Measurements from ENCODE around the gene DENND5B. TPM values are rescaled to one million over a fixed set of nuclear protein-coding genes. Genes with fewer than 3 reads are reported as not detected.

Gene DENND5B
- 27.5 TPM for total RNA-seq
- polyA plus RNA-seq: 5.6 TPM

DNA sequence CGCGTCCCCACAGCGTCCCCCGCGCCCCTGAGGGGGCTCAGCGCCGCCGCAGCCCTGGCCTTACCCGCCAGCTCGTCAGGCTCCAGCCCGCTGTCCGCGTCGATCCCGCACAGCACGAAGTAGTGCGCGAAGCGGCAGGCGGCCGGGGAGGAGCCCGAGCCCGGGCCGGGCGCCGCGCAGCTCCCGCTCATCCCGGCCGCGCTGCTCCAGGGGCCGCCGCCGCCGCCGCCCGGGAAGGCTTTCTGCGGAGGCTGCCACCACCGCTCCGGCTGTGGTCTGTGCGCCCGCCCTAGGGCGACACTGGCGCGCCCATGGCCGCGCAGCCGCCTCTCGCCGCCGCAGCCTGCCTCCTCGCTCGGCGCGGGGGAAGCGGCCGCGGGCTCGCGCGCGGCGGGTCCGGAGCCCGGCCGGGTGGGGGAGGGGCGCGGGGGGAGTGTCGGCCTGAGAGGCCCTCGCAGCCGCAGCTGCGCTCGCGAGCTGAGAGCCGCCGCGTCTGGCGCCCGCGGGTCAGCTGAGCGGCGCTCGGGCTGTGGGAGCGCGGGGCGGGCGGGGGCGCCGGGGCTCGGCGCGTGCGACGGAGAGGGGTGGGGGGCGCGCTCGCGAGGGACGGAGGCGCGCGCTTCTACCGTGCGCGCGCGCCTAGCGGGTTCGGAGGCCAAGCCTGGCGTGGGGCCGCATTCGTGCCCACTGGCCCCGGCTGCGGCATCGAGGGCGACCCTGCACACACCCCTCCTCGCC, at the start of gene DENND5B:
DENND5B (minus strand) TSS at position 495 of the 738 bp plus-strand sequence; CDS start at position 191, 304 bp downstream.
- DNase-seq (ENCODE audit: extremely low spot score): peak; percentile 8
- peak within 1 kb of the TSS; percentile 96 for H3K4me3 ChIP-seq (ENCODE audit: low read depth, low read length)
- H3K4me1 ChIP-seq (ENCODE audit: insufficient read depth): no peaks in the 10 kb centered on the region
- H3K36me3 ChIP-seq (ENCODE audit: insufficient read depth): no peaks in the 10 kb centered on the region
- H3K27ac ChIP-seq (ENCODE audit: low read depth): peak within 1 kb of the TSS; percentile 94
- whole genome bisulfite sequencing: under 1% methylated on average over 115 of the region's 117 CpGs

DNA sequence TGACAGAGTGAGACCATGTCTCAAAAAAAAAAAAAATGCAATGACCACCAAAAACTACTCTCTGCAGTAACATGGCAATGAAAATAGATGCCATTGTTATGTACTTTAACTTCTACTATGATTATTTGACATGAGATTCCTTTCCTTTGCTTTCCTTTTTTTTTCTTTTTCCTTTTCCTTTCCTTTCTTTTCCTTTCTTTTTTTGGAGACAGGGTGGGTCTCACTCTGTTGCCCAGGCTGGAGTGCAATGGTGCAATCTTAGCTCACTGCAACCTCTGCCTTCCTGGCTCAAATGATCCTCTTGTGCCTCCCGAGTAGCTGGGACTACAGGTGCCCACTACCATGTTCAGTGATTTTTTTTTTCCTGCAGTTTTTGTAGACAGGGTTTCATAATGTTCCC, 43.7 kb upstream of the DENND5B start:
- DNase-seq (ENCODE audit: extremely low spot score): no peak
- WGBS: 89% methylated on average over 1 of the region's 1 CpG

DNA sequence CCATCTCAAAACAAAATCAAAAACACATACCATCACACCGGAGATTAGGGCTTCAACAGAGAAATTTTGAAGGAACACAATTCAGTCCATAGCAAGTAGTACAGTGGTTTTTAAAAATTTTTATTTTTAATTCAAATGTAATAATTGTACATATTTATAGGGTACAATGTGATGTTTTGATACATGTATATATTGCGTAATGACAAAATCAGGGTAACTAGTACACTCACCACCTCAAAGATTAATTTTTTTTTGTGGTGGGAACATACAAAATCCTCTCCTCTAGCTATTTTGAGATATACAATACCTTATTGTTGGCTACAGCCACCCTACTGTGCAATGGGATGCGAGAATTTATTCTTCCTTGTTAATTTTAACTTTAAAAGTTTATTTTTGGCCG, 42.5 kb upstream of the DENND5B start:
- Histone ChIP-seq H3K36me3 (ENCODE audit: insufficient read depth) (no peaks in the 10 kb centered on the region), H3K4me1 (ENCODE audit: insufficient read depth) (no peaks in the 10 kb centered on the region), H3K4me3 (ENCODE audit: low read depth, low read length) (no peak overlapping the region), H3K27ac (ENCODE audit: low read depth) (no peak overlapping the region)
- no peak for DNase-seq (ENCODE audit: extremely low spot score)
- WGBS: 92% methylated on average over 4 of the region's 4 CpGs

More for the DNA sequence above, 43.7 kb upstream of the DENND5B start:
- Histone ChIP-seq H3K4me3 (ENCODE audit: low read depth, low read length) (no peak overlapping the region), H3K4me1 (ENCODE audit: insufficient read depth) (no peaks in the 10 kb centered on the region), H3K36me3 (ENCODE audit: insufficient read depth) (no peaks in the 10 kb centered on the region), H3K27ac (ENCODE audit: low read depth) (no peak overlapping the region)

DNA sequence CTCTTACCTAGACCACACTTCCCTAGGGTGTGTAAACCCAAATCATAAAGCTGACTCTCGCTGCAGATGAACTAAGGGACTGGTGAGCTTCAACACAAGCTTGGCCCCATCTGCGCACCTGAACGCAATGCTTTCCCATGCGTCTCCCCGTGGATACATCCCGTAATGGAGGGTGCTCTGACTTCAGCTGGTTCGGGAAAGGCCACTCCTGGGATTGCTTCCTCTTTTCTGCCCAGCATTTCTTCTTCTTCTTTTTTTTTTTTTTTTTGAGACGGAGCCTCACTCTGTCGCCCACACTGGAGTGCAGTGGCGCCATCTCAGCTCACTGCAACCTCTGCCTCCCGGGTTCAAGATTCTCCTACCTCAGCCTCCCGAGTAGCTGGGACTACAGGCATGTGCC, 40.9 kb upstream of the DENND5B start:
- WGBS: 92% methylated on average over 12 of the region's 12 CpGs

DNA sequence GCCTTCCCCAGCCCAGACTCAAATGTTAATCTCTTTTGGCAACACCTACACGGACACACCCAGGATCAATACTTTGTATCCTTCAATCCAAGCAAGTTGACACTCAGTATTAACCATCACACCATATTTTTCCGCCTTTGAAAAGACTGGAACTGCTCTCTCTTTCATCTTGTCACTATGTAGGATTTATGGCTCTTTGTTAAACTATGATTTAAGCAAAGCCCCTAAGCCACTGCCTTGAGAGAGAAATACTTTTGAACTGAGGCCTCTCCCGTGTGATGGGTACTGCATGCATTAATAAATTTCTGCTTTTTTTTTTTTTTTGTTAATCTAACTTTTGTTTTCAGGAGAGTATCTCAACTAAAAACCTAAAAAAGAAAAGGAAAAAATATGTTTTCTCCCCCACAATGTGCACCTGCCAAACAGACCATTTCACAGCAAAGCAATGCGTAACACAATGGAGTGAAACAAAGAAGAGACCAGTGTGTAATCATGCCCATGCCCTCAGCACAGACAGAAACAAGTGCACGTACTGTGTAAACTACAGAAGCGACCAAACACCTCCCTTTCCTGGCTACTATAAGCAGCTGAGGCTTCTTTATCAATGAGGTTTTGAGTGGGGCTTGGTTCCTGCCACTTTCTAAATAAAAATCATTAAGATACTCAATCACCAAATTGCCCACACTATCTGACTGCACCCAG, 40.2 kb upstream of the DENND5B start:
- DNase-seq (ENCODE audit: extremely low spot score): no peak
- Histone ChIP-seq H3K36me3 (ENCODE audit: insufficient read depth) (no peaks in the 10 kb centered on the region), H3K27ac (ENCODE audit: low read depth) (no peak overlapping the region), H3K4me3 (ENCODE audit: low read depth, low read length) (no peak overlapping the region), H3K4me1 (ENCODE audit: insufficient read depth) (no peaks in the 10 kb centered on the region)
- 89% methylated on average over 6 of the region's 6 CpGs for WGBS

More for the DNA sequence above, 40.9 kb upstream of the DENND5B start:
- Histone ChIP-seq H3K27ac (ENCODE audit: low read depth) (no peak overlapping the region), H3K4me1 (ENCODE audit: insufficient read depth) (no peaks in the 10 kb centered on the region), H3K36me3 (ENCODE audit: insufficient read depth) (no peaks in the 10 kb centered on the region), H3K4me3 (ENCODE audit: low read depth, low read length) (no peak overlapping the region)
- no peak for DNase-seq (ENCODE audit: extremely low spot score)

GRCh38 chr12:31629756-31630732, 39.1 kb upstream of the DENND5B start:
- DNase-seq (ENCODE audit: extremely low spot score): no peak
- Histone ChIP-seq H3K4me3 (ENCODE audit: low read depth, low read length) (no peak overlapping the region), H3K4me1 (ENCODE audit: insufficient read depth) (no peaks in the 10 kb centered on the region), H3K27ac (ENCODE audit: low read depth) (no peak overlapping the region), H3K36me3 (ENCODE audit: insufficient read depth) (no peaks in the 10 kb centered on the region)
- 36% methylated on average over 16 of the region's 16 CpGs for WGBS

DNA sequence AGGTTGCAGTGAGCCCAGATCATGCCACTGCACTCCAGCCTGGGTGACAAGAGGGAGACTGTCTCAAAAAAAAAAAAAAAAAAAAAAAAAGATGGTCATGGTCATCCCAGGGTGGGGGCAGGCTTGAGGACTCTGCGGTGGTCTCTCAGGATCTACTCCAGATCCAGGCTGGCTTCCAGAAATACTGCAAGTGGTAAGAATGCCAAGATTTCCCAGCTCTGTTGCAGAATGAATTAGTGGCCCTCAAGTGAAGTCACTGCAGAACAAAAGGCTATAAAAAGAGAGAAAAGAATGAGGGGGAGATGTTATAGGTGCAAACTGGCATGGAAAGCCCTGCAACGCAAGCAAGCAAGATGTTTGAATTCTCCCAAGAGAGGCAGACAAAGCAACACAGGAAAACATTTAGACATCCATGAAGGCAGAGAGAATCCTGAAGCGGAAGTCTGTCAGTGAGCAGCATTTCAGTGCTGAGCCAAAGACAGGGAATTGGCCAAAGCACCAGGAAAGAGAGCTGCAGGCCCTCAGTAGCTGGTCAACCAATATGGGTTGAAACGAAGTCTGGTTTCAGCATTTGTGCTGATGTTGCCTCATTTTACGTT, 36.6 kb upstream of the DENND5B start:
- WGBS: 82% methylated on average over 5 of the region's 5 CpGs
- Histone ChIP-seq H3K27ac (ENCODE audit: low read depth) (no peak overlapping the region), H3K4me3 (ENCODE audit: low read depth, low read length) (no peak overlapping the region), H3K36me3 (ENCODE audit: insufficient read depth) (no peaks in the 10 kb centered on the region), H3K4me1 (ENCODE audit: insufficient read depth) (no peaks in the 10 kb centered on the region)
- no peak for DNase-seq (ENCODE audit: extremely low spot score)

DNA sequence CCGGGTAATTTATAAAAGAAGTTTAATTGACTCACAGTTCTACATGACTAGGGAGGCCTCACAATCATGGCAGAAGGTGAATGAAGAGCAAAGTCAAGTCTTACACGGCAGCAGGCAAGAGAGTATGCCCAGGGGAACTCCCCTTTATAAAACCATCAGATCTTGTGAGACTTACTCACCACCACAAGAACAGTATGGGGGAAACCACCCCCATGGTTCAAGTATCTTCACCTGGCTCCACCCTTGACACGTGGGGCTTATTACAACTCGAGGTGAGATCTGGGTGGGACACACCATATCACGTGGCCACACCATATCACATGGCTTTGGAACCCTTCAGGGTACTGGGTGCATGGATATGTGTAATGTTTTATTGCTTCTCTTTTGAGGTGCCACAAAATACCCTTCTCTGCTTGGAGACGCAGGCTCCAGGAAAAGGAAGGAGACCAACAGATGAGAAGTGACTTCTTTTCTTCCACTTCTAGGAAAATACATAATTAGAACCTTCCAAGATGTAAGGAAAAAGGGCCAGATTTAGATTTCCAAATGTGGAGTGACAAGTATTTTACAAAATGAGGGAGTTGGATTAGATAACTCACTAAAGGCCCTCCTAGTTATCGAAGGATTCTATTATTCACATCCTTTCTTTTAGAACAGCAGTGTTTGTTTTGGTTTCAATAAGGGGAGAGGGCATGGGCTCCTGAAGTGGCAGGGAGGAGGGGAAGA, 35.5 kb upstream of the DENND5B start:
- 87% methylated on average over 7 of the region's 7 CpGs for WGBS
- no peaks in the 10 kb centered on the region for H3K4me1 ChIP-seq (ENCODE audit: insufficient read depth)

GRCh38 chr12:31622038-31622437, 31.1 kb upstream of the DENND5B start:
- Histone ChIP-seq H3K36me3 (ENCODE audit: insufficient read depth) (no peaks in the 10 kb centered on the region), H3K27ac (ENCODE audit: low read depth) (no peak overlapping the region), H3K4me3 (ENCODE audit: low read depth, low read length) (no peak overlapping the region), H3K4me1 (ENCODE audit: insufficient read depth) (no peaks in the 10 kb centered on the region)
- no peak for DNase-seq (ENCODE audit: extremely low spot score)
- 94% methylated on average over 4 of the region's 4 CpGs for WGBS

More for the DNA sequence above, 35.5 kb upstream of the DENND5B start:
- Histone ChIP-seq H3K4me3 (ENCODE audit: low read depth, low read length) (no peak overlapping the region), H3K27ac (ENCODE audit: low read depth) (no peak overlapping the region), H3K36me3 (ENCODE audit: insufficient read depth) (no peaks in the 10 kb centered on the region)
- no peak for DNase-seq (ENCODE audit: extremely low spot score)

GRCh38 chr12:31620311-31620710, 29.4 kb upstream of the DENND5B start:
- Histone ChIP-seq H3K4me3 (ENCODE audit: low read depth, low read length) (no peak overlapping the region), H3K36me3 (ENCODE audit: insufficient read depth) (no peaks in the 10 kb centered on the region), H3K4me1 (ENCODE audit: insufficient read depth) (no peaks in the 10 kb centered on the region), H3K27ac (ENCODE audit: low read depth) (no peak overlapping the region)
- DNase-seq (ENCODE audit: extremely low spot score): no peak
- 98% methylated on average over 2 of the region's 2 CpGs for WGBS

DNA sequence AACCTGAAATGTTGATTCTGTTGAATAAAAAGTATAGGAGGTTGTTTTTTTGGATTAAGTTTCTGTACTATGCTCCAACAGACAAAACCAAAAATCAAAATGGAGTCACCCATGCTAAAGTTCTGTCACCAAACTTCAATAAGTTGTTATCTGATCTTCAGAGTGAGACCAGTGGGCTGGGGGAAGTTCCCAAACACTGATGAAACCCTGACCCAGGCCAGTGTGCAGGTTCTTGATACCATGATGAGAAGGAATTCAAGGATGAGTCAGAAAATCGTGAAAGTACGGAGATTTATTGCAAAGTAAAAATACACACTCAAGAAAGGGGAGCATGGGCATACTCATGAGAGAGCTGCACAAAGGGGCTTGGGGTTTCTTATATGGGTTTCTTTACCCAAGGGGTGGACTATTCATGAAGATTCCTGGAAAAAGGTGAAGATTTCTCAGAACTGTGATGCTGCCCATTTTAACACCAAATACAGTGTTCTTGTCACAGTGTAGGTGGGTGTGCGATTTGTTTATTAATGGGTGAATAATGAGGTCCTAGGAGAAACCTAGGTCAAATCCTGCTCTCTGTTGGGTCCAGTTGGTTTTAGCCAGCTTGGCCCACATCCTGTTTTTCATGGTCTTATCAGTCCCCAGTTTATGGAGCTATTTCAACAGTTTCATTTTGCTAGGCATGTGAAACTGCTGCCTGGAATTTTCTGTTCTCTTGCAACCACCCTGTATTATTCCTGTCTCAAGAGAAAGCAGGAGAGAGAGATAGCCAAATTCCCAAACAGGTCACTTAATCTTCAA, 27.5 kb upstream of the DENND5B start:
- WGBS: 60% methylated on average over 3 of the region's 3 CpGs
- Histone ChIP-seq H3K4me1 (ENCODE audit: insufficient read depth) (no peaks in the 10 kb centered on the region), H3K27ac (ENCODE audit: low read depth) (no peak overlapping the region), H3K36me3 (ENCODE audit: insufficient read depth) (no peaks in the 10 kb centered on the region), H3K4me3 (ENCODE audit: low read depth, low read length) (no peak overlapping the region)
- DNase-seq (ENCODE audit: extremely low spot score): no peak

DNA sequence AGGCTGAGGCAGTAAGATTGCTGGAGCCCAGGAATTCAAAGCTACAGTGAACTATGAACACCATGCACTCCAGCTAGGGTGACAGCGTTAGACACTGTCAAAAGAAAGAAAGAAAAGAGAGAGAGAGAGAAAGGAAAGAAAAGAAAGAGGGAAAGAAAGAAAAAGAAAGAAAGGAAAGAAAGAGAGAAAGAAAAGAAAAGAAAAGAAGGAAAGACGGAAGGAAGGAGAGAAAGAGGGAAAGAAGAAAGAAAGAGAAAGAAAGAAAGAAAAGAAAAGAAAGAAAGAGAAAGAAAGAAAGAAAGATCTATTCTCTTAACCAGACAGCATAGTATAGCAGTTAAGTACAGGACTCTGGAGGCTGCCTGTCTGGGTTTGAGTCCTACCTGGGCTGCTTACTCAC, 21.9 kb upstream of the DENND5B start:
- Histone ChIP-seq H3K4me3 (ENCODE audit: low read depth, low read length) (no peak overlapping the region), H3K36me3 (ENCODE audit: insufficient read depth) (no peaks in the 10 kb centered on the region), H3K27ac (ENCODE audit: low read depth) (no peak overlapping the region), H3K4me1 (ENCODE audit: insufficient read depth) (no peaks in the 10 kb centered on the region)
- WGBS: 93% methylated on average over 2 of the region's 2 CpGs
- no peak for DNase-seq (ENCODE audit: extremely low spot score)
